GM23338 (cell line): ENCODE measurements around the gene IFNL1. TPM values are rescaled to one million over a fixed set of nuclear protein-coding genes. Genes with fewer than 3 reads are reported as not detected.
"Not testable (repeated sequence)": the region's sequence is repeated elsewhere in the genome, so short reads cannot be mapped to it uniquely, and the experiment has no call there.

ENCODE experiments used
- ATAC-seq: fragments of 200-7000 bp; cut with Tn5 transposase; 3 replicates; pipeline ENCODE4 v1.9.1; 2020
- DNase-seq: peaks from one replicate; pipeline ENCODE4 v3.0.0-alpha.2; 2015; ENCODE audit warnings: low spot score
- H2AFZ ChIP-seq: fragments of 200-600 bp; sonication (generic); 2 replicates; pipeline ENCODE4 v1.8.0; 2016; ENCODE audit warnings: antibody characterized with exemption, mild to moderate bottlenecking, moderate library complexity
- H3F3A ChIP-seq: fragments of 200-600 bp; sonication (generic); replicated peaks from 2 replicates; pipeline ENCODE4 v1.8.0; 2017; ENCODE audit warnings: antibody characterized with exemption, mixed run types, low read depth
- H3K27ac ChIP-seq: fragments of 200-600 bp; sonication (generic); 2 replicates; pipeline ENCODE4 v1.6.1; 2016; ENCODE audit warnings: low read depth
- H3K27me3 ChIP-seq: fragments of 200-600 bp; sonication (generic); 2 replicates; pipeline ENCODE4 v1.8.0; 2016; ENCODE audit warnings: mild to moderate bottlenecking, mixed run types, moderate library complexity; ENCODE audit not compliant: insufficient read depth
- H3K36me3 ChIP-seq: fragments of 200-600 bp; sonication (generic); 2 replicates; pipeline ENCODE4 v1.8.0; 2016; ENCODE audit warnings: mild to moderate bottlenecking; ENCODE audit not compliant: insufficient read depth
- H3K4me1 ChIP-seq: fragments of 200-600 bp; sonication (generic); 2 replicates; pipeline ENCODE4 v1.8.0; 2016; ENCODE audit warnings: mild to moderate bottlenecking, moderate library complexity; ENCODE audit not compliant: insufficient read depth
- H3K4me2 ChIP-seq: fragments of 200-600 bp; sonication (generic); 2 replicates; pipeline ENCODE4 v1.7.1; 2017; ENCODE audit warnings: mixed run types
- H3K4me3 ChIP-seq: fragments of 200-600 bp; sonication (generic); 2 replicates; pipeline ENCODE4 v1.6.1; 2016; ENCODE audit warnings: mixed run types
- H3K79me2 ChIP-seq: fragments of 200-600 bp; sonication (generic); replicated peaks from 2 replicates; pipeline ENCODE4 v1.8.0; 2017; ENCODE audit warnings: mild to moderate bottlenecking; ENCODE audit not compliant: insufficient read depth
- H3K9me2 ChIP-seq: fragments of 200-600 bp; sonication (generic); 2 replicates; pipeline ENCODE4 v1.8.0; 2017; ENCODE audit not compliant: insufficient read depth
- H4K20me1 ChIP-seq: fragments of 200-600 bp; sonication (generic); replicated peaks from 2 replicates; pipeline ENCODE4 v1.8.0; 2017; ENCODE audit warnings: mild to moderate bottlenecking; ENCODE audit not compliant: insufficient read depth
- H3K27ac Mint-ChIP-seq: 2 replicates; pipeline ENCODE4 v1.8.0; 2020; ENCODE audit warnings: inconsistent platforms, mild to moderate bottlenecking, moderate library complexity, mixed read lengths
- H3K27me3 Mint-ChIP-seq: 3 replicates; pipeline ENCODE4 v1.8.0; 2022; ENCODE audit warnings: low read depth, mild to moderate bottlenecking, moderate library complexity, mixed read lengths, inconsistent platforms; ENCODE audit not compliant: insufficient read depth, poor library complexity
- H3K36me3 Mint-ChIP-seq: 3 replicates; pipeline ENCODE4 v1.8.0; 2021; ENCODE audit warnings: low read depth, mild to moderate bottlenecking, inconsistent platforms, moderate library complexity, mixed read lengths
- H3K4me1 Mint-ChIP-seq: 3 replicates; pipeline ENCODE4 v1.8.0; 2020; ENCODE audit warnings: mild to moderate bottlenecking, inconsistent platforms, mixed read lengths
- H3K4me3 Mint-ChIP-seq: 3 replicates; pipeline ENCODE4 v1.8.0; 2021; ENCODE audit warnings: moderate library complexity, mild to moderate bottlenecking, inconsistent platforms, mixed read lengths
- H3K9me3 Mint-ChIP-seq: 3 replicates; pipeline ENCODE4 v1.8.0; 2020; ENCODE audit warnings: moderate library complexity, mild to moderate bottlenecking, inconsistent platforms, mixed read lengths
- CREB1 ChIP-seq: fragments of 250-450 bp; sonication (Bioruptor Pico); IDR thresholded peaks from 2 replicates; pipeline ENCODE4 v1.5.0; 2020; ENCODE audit warnings: low read depth, mild to moderate bottlenecking, moderate library complexity
- EZH2 ChIP-seq: fragments of 200-600 bp; sonication (generic); IDR thresholded peaks from one replicate; pipeline ENCODE4 v1.8.0; 2017; ENCODE audit warnings: antibody characterized with exemption, mild to moderate bottlenecking, low read depth; ENCODE audit not compliant: unreplicated experiment
- EZH2phosphoT487 ChIP-seq: fragments of 200-600 bp; sonication (generic); IDR thresholded peaks from one replicate; pipeline ENCODE4 v1.8.1; 2018; ENCODE audit warnings: antibody characterized with exemption; ENCODE audit not compliant: unreplicated experiment
- JUNB ChIP-seq: IDR thresholded peaks from one replicate; pipeline ENCODE4 v1.6.1; 2016; ENCODE audit warnings: antibody characterized with exemption; ENCODE audit not compliant: unreplicated experiment
- NANOG ChIP-seq: IDR thresholded peaks from 2 replicates; pipeline ENCODE4 v1.6.1; 2016; ENCODE audit warnings: antibody characterized with exemption, borderline replicate concordance
- POLR2AphosphoS5 ChIP-seq: IDR thresholded peaks from 2 replicates; pipeline ENCODE4 v1.6.1; 2016; ENCODE audit warnings: antibody characterized with exemption, low read depth
- STAT1 ChIP-seq: IDR thresholded peaks from one replicate; pipeline ENCODE4 v1.6.1; 2016; ENCODE audit warnings: antibody characterized with exemption; ENCODE audit not compliant: unreplicated experiment
- ZNF114 ChIP-seq: fragments of 250-450 bp; sonication (Bioruptor Pico); IDR thresholded peaks from 2 replicates; pipeline ENCODE4 v1.5.0; 2020; ENCODE audit warnings: mild to moderate bottlenecking, moderate library complexity
- polyA plus RNA-seq: library from polyadenylated mRNA; unstranded; fragments of >200 nt; fragmentation: Nextera tagmentation; extraction: Ambion mirVana; gene quantifications from 2 replicates; pipeline ENCODE4 v1.2.1, GENCODE V29; 2016
- total RNA-seq: library from RNA; depleted of rRNA; stranded (reverse); fragments of >200 nt; shearing (Covaris generic); gene quantifications from 2 replicates; pipeline ENCODE4 v1.2.3, GENCODE V29; 2014
- TF ChIP-seq, protein P1 (sequence below): fragments of 250-450 bp; sonication (Bioruptor Pico); IDR thresholded peaks from 2 replicates; pipeline ENCODE4 v1.5.0; 2020; ENCODE audit warnings: mild to moderate bottlenecking, moderate library complexity
- TF ChIP-seq, protein P2 (sequence below): IDR thresholded peaks from one replicate; pipeline ENCODE4 v1.6.1; 2018; ENCODE audit warnings: antibody characterized with exemption; ENCODE audit not compliant: unreplicated experiment

The IFNL1 gene
- total and polyA plus RNA-seq, 2 experiments from 2014 or later = not detected

DNA sequence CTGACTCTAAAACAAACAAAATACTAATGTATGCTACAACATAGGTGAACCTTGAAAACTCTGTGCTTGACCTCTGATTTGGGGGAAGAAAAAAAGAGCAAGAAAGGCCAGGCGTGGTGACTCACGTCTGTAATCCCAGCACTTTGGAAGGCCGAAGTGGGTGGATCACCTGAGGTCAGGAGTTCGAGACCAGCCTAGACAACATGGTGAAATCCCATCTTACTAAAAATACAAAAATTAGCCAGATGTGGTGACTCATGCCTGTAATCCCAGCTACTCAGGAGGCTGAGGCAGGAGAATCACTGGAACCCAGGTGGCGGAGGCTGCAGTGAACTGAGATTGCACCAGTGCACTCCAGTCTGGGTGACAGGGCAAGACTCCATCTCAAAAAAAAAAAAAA, 22.3 kb upstream of the IFNL1 start:
- not testable (repeated sequence) for H2AFZ ChIP-seq, H3K4me3 Mint-ChIP-seq, ATAC-seq, H3K4me1 ChIP-seq, H3K4me2 ChIP-seq, H4K20me1 ChIP-seq, H3K36me3 ChIP-seq, H3K27ac Mint-ChIP-seq, H3K27ac ChIP-seq, H3K79me2 ChIP-seq, H3K9me2 ChIP-seq, H3F3A ChIP-seq, H3K4me3 ChIP-seq, H3K9me3 Mint-ChIP-seq, H3K4me1 Mint-ChIP-seq, DNase-seq, H3K36me3 Mint-ChIP-seq
- H3K27me3 ChIP-seq = peaks cover 11% of the 10 kb centered on the region; the same call in 1 of the 2 replicates
- H3K27me3 Mint-ChIP-seq = peaks cover 15% of the 10 kb centered on the region

DNA sequence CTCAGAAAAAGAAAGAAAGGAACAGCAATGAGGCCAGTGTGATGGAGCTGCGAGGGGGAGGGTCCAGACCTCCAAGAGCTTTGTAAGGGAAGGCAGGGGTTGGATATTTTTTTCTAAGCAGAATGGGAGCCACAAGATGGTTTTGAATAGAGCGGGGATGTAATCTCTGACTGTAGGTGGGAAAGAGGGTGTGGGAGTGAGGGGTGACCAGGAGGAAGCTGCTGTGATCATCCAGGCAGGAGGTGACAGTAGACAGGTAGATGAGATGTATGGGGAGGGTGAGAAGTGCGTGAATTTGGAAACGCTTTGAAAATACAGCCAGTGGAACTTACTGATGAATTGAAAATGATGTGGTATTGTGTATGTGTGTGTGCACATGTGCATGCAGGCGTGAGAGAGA, 20.6 kb upstream of the IFNL1 start:
- no peak overlapping the region; the same call in 1 of the 2 replicates for H2AFZ ChIP-seq
- H3K4me1 ChIP-seq = no peaks in the 10 kb centered on the region
- no peaks in the 10 kb centered on the region for H3K9me2 ChIP-seq
- no peaks in the 10 kb centered on the region for H3K36me3 Mint-ChIP-seq
- no peak for ATAC-seq
- no peaks in the 10 kb centered on the region for H3F3A ChIP-seq
- H3K4me2 ChIP-seq = no peak overlapping the region
- H3K27ac ChIP-seq = no peak overlapping the region
- no peaks in the 10 kb centered on the region for H3K79me2 ChIP-seq
- no peaks in the 10 kb centered on the region for H3K9me3 Mint-ChIP-seq
- H3K27me3 ChIP-seq = peaks cover 11% of the 10 kb centered on the region; the same call in 1 of the 2 replicates
- TF ChIP-seq CREB1 (CRISPR knock-in tag) (no peak), POLR2AphosphoS5 (no peak), EZH2phosphoT487 (no peak), STAT1 (no peak), EZH2 (no peak), NANOG (no peak), JUNB (no peak), ZNF114 (CRISPR knock-in tag) (no peak)
- TF ChIP-seq, protein P1, sequence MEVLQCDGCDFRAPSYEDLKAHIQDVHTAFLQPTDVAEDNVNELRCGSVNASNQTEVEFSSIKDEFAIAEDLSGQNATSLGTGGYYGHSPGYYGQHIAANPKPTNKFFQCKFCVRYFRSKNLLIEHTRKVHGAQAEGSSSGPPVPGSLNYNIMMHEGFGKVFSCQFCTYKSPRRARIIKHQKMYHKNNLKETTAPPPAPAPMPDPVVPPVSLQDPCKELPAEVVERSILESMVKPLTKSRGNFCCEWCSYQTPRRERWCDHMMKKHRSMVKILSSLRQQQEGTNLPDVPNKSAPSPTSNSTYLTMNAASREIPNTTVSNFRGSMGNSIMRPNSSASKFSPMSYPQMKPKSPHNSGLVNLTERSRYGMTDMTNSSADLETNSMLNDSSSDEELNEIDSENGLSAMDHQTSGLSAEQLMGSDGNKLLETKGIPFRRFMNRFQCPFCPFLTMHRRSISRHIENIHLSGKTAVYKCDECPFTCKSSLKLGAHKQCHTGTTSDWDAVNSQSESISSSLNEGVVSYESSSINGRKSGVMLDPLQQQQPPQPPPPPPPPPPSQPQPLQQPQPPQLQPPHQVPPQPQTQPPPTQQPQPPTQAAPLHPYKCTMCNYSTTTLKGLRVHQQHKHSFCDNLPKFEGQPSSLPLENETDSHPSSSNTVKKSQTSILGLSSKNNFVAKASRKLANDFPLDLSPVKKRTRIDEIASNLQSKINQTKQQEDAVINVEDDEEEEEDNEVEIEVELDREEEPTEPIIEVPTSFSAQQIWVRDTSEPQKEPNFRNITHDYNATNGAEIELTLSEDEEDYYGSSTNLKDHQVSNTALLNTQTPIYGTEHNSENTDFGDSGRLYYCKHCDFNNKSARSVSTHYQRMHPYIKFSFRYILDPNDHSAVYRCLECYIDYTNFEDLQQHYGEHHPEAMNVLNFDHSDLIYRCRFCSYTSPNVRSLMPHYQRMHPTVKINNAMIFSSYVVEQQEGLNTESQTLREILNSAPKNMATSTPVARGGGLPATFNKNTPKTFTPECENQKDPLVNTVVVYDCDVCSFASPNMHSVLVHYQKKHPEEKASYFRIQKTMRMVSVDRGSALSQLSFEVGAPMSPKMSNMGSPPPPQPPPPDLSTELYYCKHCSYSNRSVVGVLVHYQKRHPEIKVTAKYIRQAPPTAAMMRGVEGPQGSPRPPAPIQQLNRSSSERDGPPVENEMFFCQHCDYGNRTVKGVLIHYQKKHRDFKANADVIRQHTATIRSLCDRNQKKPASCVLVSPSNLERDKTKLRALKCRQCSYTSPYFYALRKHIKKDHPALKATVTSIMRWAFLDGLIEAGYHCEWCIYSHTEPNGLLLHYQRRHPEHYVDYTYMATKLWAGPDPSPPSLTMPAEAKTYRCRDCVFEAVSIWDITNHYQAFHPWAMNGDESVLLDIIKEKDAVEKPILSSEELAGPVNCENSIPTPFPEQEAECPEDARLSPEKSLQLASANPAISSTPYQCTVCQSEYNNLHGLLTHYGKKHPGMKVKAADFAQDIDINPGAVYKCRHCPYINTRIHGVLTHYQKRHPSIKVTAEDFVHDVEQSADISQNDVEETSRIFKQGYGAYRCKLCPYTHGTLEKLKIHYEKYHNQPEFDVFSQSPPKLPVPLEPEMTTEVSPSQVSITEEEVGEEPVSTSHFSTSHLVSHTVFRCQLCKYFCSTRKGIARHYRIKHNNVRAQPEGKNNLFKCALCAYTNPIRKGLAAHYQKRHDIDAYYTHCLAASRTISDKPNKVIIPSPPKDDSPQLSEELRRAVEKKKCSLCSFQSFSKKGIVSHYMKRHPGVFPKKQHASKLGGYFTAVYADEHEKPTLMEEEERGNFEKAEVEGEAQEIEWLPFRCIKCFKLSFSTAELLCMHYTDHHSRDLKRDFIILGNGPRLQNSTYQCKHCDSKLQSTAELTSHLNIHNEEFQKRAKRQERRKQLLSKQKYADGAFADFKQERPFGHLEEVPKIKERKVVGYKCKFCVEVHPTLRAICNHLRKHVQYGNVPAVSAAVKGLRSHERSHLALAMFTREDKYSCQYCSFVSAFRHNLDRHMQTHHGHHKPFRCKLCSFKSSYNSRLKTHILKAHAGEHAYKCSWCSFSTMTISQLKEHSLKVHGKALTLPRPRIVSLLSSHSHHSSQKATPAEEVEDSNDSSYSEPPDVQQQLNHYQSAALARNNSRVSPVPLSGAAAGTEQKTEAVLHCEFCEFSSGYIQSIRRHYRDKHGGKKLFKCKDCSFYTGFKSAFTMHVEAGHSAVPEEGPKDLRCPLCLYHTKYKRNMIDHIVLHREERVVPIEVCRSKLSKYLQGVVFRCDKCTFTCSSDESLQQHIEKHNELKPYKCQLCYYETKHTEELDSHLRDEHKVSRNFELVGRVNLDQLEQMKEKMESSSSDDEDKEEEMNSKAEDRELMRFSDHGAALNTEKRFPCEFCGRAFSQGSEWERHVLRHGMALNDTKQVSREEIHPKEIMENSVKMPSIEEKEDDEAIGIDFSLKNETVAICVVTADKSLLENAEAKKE (CRISPR knock-in tag) = no peak
- TF ChIP-seq, protein P2, sequence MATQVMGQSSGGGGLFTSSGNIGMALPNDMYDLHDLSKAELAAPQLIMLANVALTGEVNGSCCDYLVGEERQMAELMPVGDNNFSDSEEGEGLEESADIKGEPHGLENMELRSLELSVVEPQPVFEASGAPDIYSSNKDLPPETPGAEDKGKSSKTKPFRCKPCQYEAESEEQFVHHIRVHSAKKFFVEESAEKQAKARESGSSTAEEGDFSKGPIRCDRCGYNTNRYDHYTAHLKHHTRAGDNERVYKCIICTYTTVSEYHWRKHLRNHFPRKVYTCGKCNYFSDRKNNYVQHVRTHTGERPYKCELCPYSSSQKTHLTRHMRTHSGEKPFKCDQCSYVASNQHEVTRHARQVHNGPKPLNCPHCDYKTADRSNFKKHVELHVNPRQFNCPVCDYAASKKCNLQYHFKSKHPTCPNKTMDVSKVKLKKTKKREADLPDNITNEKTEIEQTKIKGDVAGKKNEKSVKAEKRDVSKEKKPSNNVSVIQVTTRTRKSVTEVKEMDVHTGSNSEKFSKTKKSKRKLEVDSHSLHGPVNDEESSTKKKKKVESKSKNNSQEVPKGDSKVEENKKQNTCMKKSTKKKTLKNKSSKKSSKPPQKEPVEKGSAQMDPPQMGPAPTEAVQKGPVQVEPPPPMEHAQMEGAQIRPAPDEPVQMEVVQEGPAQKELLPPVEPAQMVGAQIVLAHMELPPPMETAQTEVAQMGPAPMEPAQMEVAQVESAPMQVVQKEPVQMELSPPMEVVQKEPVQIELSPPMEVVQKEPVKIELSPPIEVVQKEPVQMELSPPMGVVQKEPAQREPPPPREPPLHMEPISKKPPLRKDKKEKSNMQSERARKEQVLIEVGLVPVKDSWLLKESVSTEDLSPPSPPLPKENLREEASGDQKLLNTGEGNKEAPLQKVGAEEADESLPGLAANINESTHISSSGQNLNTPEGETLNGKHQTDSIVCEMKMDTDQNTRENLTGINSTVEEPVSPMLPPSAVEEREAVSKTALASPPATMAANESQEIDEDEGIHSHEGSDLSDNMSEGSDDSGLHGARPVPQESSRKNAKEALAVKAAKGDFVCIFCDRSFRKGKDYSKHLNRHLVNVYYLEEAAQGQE = no peak
- H3K4me1 Mint-ChIP-seq = no peaks in the 10 kb centered on the region
- H3K27ac Mint-ChIP-seq = no peak overlapping the region
- H3K4me3 ChIP-seq = no peak overlapping the region
- H3K4me3 Mint-ChIP-seq = no peak overlapping the region
- no peaks in the 10 kb centered on the region for H4K20me1 ChIP-seq
- DNase-seq = no peak
- H3K27me3 Mint-ChIP-seq = peaks cover 10% of the 10 kb centered on the region
- H3K36me3 ChIP-seq = no peaks in the 10 kb centered on the region
